AG09319 (cell line): Measurements from ENCODE around the gene CHIC2.
"Not testable (repeated sequence)": the region's sequence is repeated elsewhere in the genome, so short reads cannot be mapped to it uniquely, and the experiment has no call there.

Experiments used
- DNase-seq: peaks from one replicate; pipeline ENCODE4 v3.0.0-alpha.2; 2010; ENCODE audit warnings: low read depth; ENCODE audit errors: extremely low read depth
- TF ChIP-seq, protein P1 (sequence below): IDR thresholded peaks from 2 replicates; pipeline ENCODE4 v1.5.1; 2011; ENCODE audit warnings: low read depth, mild to moderate bottlenecking, inconsistent platforms, low read length, moderate library complexity

CHIC2 gene

DNA sequence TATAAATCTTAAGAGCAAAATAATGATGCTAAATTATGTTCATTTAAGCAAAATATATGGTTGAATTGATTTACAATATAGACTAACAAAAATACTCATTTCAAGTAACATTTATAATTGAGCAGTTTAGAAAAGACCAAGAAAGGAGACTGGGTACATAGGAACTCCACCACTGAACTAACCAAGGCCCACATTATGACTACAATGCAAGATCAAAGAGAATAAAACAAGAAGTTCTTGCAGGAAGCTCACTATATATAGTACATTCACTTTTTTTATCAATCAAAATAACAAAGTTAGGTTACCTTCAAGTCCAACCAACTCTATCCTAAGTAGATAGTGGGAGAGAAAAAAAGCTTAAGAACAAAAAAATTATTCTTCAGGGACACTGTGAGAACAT, 8.0 kb downstream of the CHIC2 start:
- no peak for DNase-seq
- TF ChIP-seq, protein P1, sequence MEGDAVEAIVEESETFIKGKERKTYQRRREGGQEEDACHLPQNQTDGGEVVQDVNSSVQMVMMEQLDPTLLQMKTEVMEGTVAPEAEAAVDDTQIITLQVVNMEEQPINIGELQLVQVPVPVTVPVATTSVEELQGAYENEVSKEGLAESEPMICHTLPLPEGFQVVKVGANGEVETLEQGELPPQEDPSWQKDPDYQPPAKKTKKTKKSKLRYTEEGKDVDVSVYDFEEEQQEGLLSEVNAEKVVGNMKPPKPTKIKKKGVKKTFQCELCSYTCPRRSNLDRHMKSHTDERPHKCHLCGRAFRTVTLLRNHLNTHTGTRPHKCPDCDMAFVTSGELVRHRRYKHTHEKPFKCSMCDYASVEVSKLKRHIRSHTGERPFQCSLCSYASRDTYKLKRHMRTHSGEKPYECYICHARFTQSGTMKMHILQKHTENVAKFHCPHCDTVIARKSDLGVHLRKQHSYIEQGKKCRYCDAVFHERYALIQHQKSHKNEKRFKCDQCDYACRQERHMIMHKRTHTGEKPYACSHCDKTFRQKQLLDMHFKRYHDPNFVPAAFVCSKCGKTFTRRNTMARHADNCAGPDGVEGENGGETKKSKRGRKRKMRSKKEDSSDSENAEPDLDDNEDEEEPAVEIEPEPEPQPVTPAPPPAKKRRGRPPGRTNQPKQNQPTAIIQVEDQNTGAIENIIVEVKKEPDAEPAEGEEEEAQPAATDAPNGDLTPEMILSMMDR: no peak

DNA sequence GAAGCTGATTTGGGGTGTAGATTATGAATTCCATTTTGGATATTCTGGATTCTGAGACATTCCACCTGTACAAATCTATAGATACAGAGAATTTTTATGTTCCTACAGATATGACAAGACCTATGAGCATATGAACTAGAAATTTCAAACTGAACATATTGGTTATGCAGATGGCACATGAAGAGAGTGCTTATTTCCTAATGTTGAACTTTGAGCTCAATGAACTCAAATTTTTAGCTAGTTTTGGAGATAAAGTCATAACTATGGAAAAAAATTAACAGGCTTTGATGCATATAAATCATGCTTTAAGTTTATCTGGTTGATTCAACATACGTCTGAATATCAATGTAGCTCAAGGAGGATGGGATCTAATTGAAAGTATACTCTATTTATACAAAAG, 8.9 kb downstream of the CHIC2 start:
- no peak for DNase-seq
- TF ChIP-seq, protein P1: no peak

DNA sequence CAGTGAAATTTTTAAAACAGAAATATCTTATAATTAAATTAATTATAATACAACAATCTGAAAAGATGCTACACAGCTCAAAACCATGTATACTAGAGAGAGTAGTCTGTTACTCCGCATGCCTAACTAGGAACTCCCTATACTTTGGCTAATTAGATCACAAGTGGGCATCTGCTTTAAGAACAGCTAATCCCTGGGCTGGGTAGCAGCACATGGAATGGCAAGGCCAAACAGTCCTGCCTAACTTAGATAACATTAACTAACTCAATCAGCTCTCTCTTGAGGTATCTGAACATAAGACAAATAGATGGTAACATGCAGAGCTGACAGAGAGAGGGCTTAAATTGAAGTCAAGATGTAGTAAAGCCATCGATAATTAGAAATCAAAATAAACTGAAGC, 9.9 kb downstream of the CHIC2 start:
- no peak for DNase-seq
- TF ChIP-seq, protein P1: no peak

DNA sequence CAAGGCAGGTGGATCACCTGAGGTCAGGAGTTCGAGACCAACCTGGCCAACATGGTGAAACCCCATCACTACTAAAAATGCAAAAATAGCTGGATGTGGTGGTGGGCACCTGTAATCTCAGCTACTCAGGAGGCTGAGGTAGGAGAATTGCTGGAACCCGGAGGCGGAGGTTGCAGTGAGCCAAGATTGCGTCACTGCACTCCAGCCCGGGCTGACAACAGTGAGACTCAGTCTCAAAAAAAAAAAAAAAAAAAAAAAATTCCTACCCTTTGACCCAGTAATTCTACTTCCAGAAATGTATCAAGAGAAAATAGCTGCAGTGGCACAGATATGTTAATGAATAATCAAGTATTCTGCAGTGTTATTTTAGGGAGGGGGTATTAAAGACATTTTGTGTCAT, 11.1 kb downstream of the CHIC2 start:
- not testable (repeated sequence) for DNase-seq

DNA sequence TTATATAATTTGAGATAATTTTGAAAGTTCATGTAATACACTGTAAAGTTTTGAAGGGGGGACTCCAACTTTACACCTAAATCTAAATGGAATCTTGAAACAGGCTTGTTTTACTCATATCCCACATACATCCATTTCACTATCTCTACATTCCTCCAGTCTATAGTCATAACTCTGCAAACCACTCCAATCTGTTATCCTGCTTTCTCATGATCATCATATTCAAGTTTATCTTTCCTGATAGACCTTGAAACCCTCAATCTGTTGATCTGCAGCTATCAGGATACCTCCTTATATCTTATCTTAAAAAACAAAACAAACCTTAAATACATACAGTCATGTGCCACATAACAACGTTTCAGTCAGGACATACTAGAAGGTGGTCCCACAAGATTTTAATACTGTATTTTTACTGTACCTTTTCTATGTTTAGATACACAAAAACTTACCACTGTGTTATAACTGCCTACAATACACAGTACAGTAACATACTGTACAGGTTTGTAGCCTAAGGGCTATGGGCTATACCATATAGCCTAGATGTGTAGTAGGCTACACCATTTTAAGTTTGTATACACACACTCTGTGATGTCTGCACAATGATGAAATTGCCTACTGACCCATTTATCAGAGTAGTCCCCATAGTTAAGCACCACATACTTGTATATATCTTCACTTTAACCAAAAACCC, 14.0 kb downstream of the CHIC2 start:
- TF ChIP-seq, protein P1: no peak
- DNase-seq: no peak

DNA sequence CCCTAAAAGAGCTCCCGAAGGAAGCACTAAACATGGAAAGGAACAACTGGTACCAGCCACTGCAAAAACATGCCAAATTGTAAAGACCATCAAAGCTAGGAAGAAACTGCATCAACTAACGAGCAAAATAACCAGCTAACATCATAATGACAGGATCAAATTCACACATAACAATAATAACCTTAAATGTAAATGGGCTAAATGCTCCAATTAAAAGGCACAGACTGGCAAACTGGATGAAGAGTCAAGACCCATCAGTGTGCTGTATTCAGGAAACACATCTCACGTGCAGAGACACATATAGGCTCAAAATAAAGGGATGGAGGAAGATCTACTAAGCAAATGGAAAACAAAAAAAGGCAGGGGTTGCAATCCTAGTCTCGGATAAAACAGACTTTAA, 20.8 kb downstream of the CHIC2 start:
- not testable (repeated sequence) for DNase-seq

DNA sequence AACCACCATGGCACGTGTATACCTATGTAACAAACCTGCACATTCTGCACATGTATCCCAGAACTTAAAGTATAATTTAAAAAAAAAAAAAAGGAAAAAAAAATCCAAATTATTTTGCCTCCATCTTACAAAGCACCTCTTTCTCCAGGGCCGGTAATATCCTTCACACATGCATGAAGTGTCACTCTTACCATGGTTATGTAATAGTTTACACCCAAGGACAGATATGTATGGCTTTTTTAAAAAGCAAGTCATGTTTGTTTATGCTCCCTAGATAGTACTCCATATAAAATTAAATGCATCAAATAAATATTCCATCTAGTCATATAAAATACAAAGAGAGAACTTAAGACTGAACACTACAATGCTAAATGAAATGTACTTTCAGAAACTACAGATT, 22.5 kb downstream of the CHIC2 start:
- TF ChIP-seq, protein P1: no peak

DNA sequence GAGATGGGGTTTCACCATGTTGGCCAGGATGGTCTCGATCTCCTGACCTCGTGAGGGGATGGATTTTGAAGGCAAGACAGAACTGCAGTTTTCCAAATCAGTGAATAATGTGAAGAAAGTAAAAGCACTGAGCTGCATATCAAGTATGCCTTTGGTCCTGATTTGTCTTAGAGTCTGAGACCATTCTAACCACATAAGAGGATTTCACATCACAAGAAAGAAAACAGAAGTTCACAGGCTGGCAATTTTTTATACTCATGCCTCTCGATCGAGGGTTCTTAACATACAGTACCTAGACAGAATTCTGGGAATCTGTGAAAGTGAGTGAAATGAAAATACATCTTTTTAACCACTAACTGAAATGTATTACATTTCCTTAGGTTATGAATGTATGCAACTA, 23.3 kb downstream of the CHIC2 start:
- DNase-seq: no peak
- TF ChIP-seq, protein P1: no peak

More for the DNA sequence above, 22.5 kb downstream of the CHIC2 start:
- DNase-seq: no peak
